ENCODE measurements around the gene CAP1.

DNA sequence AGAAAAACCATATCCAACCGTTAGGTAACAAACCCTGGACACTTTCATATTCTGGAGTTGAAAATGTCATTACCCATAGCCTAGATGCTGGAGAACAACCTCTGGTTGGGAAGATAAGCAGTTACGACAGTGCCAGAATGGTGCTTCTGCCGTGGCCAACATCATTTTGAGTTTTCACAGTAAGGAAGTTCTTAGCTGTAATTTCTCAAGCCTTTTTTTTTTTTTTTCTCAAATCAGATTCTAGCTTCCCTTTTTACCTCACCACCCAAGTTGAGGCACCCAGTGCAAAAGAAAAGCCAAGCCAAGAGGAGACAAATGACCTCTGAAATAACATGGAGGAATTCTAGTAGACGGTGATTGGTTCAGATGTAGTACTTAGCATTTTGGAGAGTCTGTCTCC lies 34.7 kb downstream of the CAP1 start:
- no peak for TF ChIP-seq SALL2 (CRISPR knock-in tag; IDR thresholded peaks at IDR 0.05)
- TF ChIP-seq NR2C2 (CRISPR knock-in tag; IDR thresholded peaks at IDR 0.05; ENCODE audit: borderline replicate concordance), result no peak
- TF ChIP-seq, protein P1, sequence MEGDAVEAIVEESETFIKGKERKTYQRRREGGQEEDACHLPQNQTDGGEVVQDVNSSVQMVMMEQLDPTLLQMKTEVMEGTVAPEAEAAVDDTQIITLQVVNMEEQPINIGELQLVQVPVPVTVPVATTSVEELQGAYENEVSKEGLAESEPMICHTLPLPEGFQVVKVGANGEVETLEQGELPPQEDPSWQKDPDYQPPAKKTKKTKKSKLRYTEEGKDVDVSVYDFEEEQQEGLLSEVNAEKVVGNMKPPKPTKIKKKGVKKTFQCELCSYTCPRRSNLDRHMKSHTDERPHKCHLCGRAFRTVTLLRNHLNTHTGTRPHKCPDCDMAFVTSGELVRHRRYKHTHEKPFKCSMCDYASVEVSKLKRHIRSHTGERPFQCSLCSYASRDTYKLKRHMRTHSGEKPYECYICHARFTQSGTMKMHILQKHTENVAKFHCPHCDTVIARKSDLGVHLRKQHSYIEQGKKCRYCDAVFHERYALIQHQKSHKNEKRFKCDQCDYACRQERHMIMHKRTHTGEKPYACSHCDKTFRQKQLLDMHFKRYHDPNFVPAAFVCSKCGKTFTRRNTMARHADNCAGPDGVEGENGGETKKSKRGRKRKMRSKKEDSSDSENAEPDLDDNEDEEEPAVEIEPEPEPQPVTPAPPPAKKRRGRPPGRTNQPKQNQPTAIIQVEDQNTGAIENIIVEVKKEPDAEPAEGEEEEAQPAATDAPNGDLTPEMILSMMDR (CRISPR knock-in tag; IDR thresholded peaks at IDR 0.05), result no peak
- TF ChIP-seq ZFYVE20 (CRISPR knock-in tag; IDR thresholded peaks at IDR 0.05; ENCODE audit: borderline replicate concordance, low read depth), result no peak
- TF ChIP-seq, protein P2, sequence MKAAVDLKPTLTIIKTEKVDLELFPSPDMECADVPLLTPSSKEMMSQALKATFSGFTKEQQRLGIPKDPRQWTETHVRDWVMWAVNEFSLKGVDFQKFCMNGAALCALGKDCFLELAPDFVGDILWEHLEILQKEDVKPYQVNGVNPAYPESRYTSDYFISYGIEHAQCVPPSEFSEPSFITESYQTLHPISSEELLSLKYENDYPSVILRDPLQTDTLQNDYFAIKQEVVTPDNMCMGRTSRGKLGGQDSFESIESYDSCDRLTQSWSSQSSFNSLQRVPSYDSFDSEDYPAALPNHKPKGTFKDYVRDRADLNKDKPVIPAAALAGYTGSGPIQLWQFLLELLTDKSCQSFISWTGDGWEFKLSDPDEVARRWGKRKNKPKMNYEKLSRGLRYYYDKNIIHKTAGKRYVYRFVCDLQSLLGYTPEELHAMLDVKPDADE (CRISPR knock-in tag; IDR thresholded peaks at IDR 0.05), result no peak
- TF ChIP-seq NFE2L1 (CRISPR knock-in tag; IDR thresholded peaks at IDR 0.05; ENCODE audit: borderline replicate concordance), result no peak
- no peak for TF ChIP-seq JUND (CRISPR knock-in tag; IDR thresholded peaks at IDR 0.05)
- TF ChIP-seq, protein P3, sequence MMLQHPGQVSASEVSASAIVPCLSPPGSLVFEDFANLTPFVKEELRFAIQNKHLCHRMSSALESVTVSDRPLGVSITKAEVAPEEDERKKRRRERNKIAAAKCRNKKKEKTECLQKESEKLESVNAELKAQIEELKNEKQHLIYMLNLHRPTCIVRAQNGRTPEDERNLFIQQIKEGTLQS (CRISPR knock-in tag; IDR thresholded peaks at IDR 0.05), result no peak
- no peak for TF ChIP-seq ZC3H4 (CRISPR knock-in tag; IDR thresholded peaks at IDR 0.05; ENCODE audit: borderline replicate concordance)
- no peak for TF ChIP-seq ZNF235 (CRISPR knock-in tag; IDR thresholded peaks at IDR 0.05; ENCODE audit: borderline replicate concordance)
